AG04449 (cell line): Measurements from ENCODE around the gene POSTN.

Experiments
- CTCF ChIA-PET: fragments of 350-600 bp; formaldehyde crosslinking; extraction: SDS; loops from one replicate; lab custom pipeline; 2021; ENCODE audit warnings: antibody characterized with exemption; lab: Yijun Ruan, JAX
- POLR2A ChIA-PET: fragments of 400-600, 350-600 bp; formaldehyde crosslinking; extraction: SDS; loops from one replicate; lab custom pipeline; 2020; ENCODE audit warnings: antibody characterized with exemption, inconsistent platforms; lab: Yijun Ruan, JAX
- DNase-seq: peaks from one replicate; pipeline ENCODE4 v3.0.0-alpha.2; 2010; ENCODE audit warnings: low read depth, low spot score
- H3K4me3 ChIP-seq: 2 replicates; pipeline ENCODE4 v1.5.1; 2011; ENCODE audit warnings: low read depth, mild to moderate bottlenecking, control low read depth, low read length
- CTCF ChIP-seq: IDR thresholded peaks from one replicate; pipeline ENCODE4 v1.5.1; 2011; ENCODE audit warnings: mild to moderate bottlenecking, moderate library complexity, low read length, control low read depth, inconsistent platforms; ENCODE audit not compliant: insufficient read depth; ENCODE audit errors: missing control alignments

The POSTN gene

GRCh38 chr13:37534676-37535075, 63.9 kb downstream of the POSTN start:
- ChIA-PET CTCF (no interaction called here), POLR2A (interaction anchor here (0.6 to 0.8 kb wide), 2 partner anchors 42 to 388 kb away, joined by 3 read pairs; no protein-coding TSS in a partner anchor)
- DNase-seq, result no peak
- no peak overlapping the region for H3K4me3 ChIP-seq
- no peak for TF ChIP-seq CTCF

GRCh38 chr13:37534181-37534580, 64.4 kb downstream of the POSTN start:
- no peak for TF ChIP-seq CTCF
- DNase-seq, result peak; percentile 62
- ChIA-PET POLR2A (interaction anchor here (0.6 to 0.8 kb wide), 2 partner anchors 41 to 387 kb away, joined by 3 read pairs; no protein-coding TSS in a partner anchor), CTCF (no interaction called here)
- no peak overlapping the region for H3K4me3 ChIP-seq

- DNase-seq, result peak; percentile 82
- no peak overlapping the region for H3K4me3 ChIP-seq
- no peak for TF ChIP-seq CTCF
- CTCF ChIA-PET, result no interaction called here
- POLR2A ChIA-PET, result no interaction called here
These were observed 67.5 kb downstream of the POSTN start for GRCh38 chr13:37531049-37531448.

- H3K4me3 ChIP-seq, result no peak overlapping the region
- CTCF ChIA-PET, result no interaction called here
- no peak for TF ChIP-seq CTCF
- POLR2A ChIA-PET, result no interaction called here
- DNase-seq, result no peak
These were observed 68.7 kb downstream of the POSTN start for GRCh38 chr13:37529751-37530385.

GRCh38 chr13:37526710-37527473, 71.7 kb downstream of the POSTN start:
- H3K4me3 ChIP-seq, result no peak overlapping the region
- peak; percentile 89 for DNase-seq
- TF ChIP-seq CTCF, result no peak
- POLR2A ChIA-PET, result no interaction called here
- CTCF ChIA-PET, result no interaction called here

GRCh38 chr13:37515226-37515625, 83.3 kb downstream of the POSTN start:
- POLR2A ChIA-PET, result no interaction called here
- DNase-seq, result no peak
- CTCF ChIA-PET, result no interaction called here
- no peak overlapping the region for H3K4me3 ChIP-seq
- no peak for TF ChIP-seq CTCF
